Small intestine (tissue), 7 donors: ENCODE measurements around the gene PIGS. TPM values are rescaled to one million over a fixed set of nuclear protein-coding genes. Genes with fewer than 3 reads are reported as not detected.
"Not testable (repeated sequence)": the region's sequence is repeated elsewhere in the genome, so short reads cannot be mapped to it uniquely, and the experiment has no call there.

Source experiments
- DNase-seq, 2 donors: peaks; one replicate each; pipeline versions ENCODE4 v3.0.0 to v3.0.0-alpha.2; 2013
- FAIRE-seq: peaks from 2 replicates; lab custom pipeline; 2012; peaks lifted over from hg19 to GRCh38; lab: Jason Lieb, UNC
- H3K27ac ChIP-seq, 3 donors: one replicate each; pipeline ENCODE4 v1.5.1; 2013; ENCODE audit warnings: low read length in 2 of 3, mild to moderate bottlenecking in 2 of 3, control low read depth in 1 of 3, inconsistent platforms in 1 of 3, low read depth in 1 of 3, moderate library complexity in 1 of 3
- H3K27me3 ChIP-seq, 3 donors: one replicate each; pipeline ENCODE4 v1.6.1; 2013; ENCODE audit warnings: low read length in 3 of 3, inconsistent platforms in 1 of 3; ENCODE audit not compliant: control insufficient read depth in 3 of 3, insufficient read depth in 3 of 3
- H3K36me3 ChIP-seq, 3 donors: one replicate each; pipeline ENCODE4 v1.6.1; 2013; ENCODE audit warnings: low read length in 3 of 3, inconsistent platforms in 1 of 3, low read depth in 1 of 3, mild to moderate bottlenecking in 1 of 3, moderate library complexity in 1 of 3; ENCODE audit not compliant: control insufficient read depth in 3 of 3, insufficient read depth in 2 of 3
- H3K4me1 ChIP-seq, 3 donors: one replicate each; pipeline ENCODE4 v1.6.1; 2013; ENCODE audit warnings: low read length in 2 of 3, inconsistent platforms in 1 of 3, low read depth in 1 of 3, mild to moderate bottlenecking in 1 of 3, moderate library complexity in 1 of 3; ENCODE audit not compliant: control insufficient read depth in 3 of 3, insufficient read depth in 2 of 3
- H3K4me3 ChIP-seq, 3 donors: one replicate each; pipeline ENCODE4 v1.5.1; 2013; ENCODE audit warnings: low read length in 3 of 3, control low read depth in 1 of 3, inconsistent platforms in 1 of 3, low read depth in 1 of 3, mild to moderate bottlenecking in 1 of 3, moderate library complexity in 1 of 3
- H3K9me3 ChIP-seq, 2 donors: one replicate each; pipeline ENCODE4 v1.6.1; 2013; ENCODE audit warnings: low read depth in 1 of 2, low read length in 1 of 2; ENCODE audit not compliant: control insufficient read depth in 2 of 2, insufficient read depth in 1 of 2
- whole genome bisulfite sequencing, 3 donors: extraction: QIAGEN DNeasy Blood & Tissue Kit; methylation state at CpG; one replicate each; pipeline ENCODE4 v1.1.7; 2013; 5-methylcytosine and 5-hydroxymethylcytosine counted together
- polyA plus RNA-seq, 4 donors: library from polyadenylated mRNA; stranded (reverse) in 3 of 4; unstranded in 1 of 4; fragments of 200-250 nt in 3 of 4; fragments of 120-200 nt in 1 of 4; gene quantifications; one replicate each; pipeline versions ENCODE4 v1.2.1 to v1.2.3, GENCODE V29; 2013
- donor health status: healthy with polysubstance abuse.
- donor health status: control.
- donor health status: control.
- donor health status: Bipolar disorder and iron deficiency.
- donor health status: healthy.

PIGS gene
- polyA plus RNA-seq, 4 donors = 24.8 to 131 (median 39.8) TPM

- Histone ChIP-seq H3K4me3 (no peak overlapping the region), H3K27me3 (peaks cover 0 to 2% (median 0%) of the 10 kb centered on the region in 3 donors), H3K4me1 (peaks cover 0 to 25% (median 1%) of the 10 kb centered on the region in 3 donors), H3K27ac (no peak overlapping the region), H3K36me3 (no peaks in the 10 kb centered on the region), H3K9me3 (no peaks in the 10 kb centered on the region)
- DNase-seq = no peak
- no peak for FAIRE-seq
- WGBS, 3 donors = 37 to 65% (median 38%) methylated on average over 2 of the region's 2 CpGs
These were observed 43.5 kb downstream of the PIGS start for GRCh38 chr17:28527859-28528258.

DNA sequence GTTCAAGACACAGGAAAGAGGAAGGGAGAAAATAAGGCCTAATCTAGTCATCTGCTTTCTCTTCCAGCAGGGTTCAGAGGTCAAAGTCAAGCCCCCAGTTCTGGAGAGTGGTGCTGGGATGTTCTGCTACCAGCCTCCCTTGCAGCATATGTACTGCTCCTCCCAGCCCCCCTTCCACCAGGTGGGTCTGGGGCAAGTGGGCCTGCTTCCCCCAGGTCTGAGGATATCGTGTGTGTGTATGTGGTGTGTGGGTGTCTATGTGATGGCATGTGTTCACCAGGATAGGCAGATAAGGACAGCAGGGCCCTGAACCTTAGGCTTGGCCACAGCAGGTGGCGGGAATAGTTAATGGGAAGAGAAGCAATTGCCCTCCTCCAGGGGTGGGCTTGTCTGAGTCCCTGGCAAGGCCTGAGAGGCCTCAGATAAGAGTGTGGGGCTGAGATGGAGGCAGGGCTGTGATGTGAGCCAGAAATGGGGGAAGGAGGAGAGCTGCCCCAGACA lies 44.1 kb downstream of the PIGS start:
- Histone ChIP-seq H3K36me3 (no peaks in the 10 kb centered on the region), H3K4me1 (peaks cover 0 to 25% (median 0%) of the 10 kb centered on the region in 3 donors), H3K9me3 (no peaks in the 10 kb centered on the region), H3K27me3 (peaks cover 0 to 2% (median 0%) of the 10 kb centered on the region in 3 donors), H3K4me3 (no peak overlapping the region), H3K27ac (no peak overlapping the region)
- DNase-seq (no peak), FAIRE-seq (no peak)
- 87 to 96% (median 90%) methylated on average over 2 of the region's 2 CpGs for WGBS, 3 donors

DNA sequence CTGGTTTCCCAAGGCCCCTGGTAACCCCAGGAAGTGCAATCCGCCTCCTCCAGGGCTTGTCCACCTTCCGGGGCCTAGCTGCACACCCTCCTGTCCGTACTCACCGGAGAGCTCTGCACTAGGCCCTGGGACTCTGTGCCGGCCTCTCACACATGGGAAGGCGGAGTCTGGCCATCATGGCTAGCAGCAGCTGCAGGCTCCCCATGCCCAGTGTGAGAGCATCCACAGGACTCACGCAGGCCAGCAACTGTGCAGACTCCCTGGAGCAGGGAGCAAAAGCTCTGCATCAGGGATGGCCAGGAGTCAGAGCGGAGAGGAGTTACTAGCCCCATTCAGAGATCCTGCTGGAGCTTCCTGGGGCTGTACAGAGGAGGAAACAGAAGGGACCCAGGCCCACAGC lies 44.9 kb downstream of the PIGS start:
- no peak overlapping the region for H3K27ac ChIP-seq
- H3K4me1 ChIP-seq = peaks cover 0 to 25% (median 0%) of the 10 kb centered on the region in 3 donors
- FAIRE-seq (no peak), DNase-seq (no peak)
- no peaks in the 10 kb centered on the region for H3K9me3 ChIP-seq
- 72 to 78% (median 74%) methylated on average over 8 of the region's 8 CpGs for WGBS, 3 donors
- H3K27me3 ChIP-seq = no peaks in the 10 kb centered on the region
- no peaks in the 10 kb centered on the region for H3K36me3 ChIP-seq
- H3K4me3 ChIP-seq = no peak overlapping the region

DNA sequence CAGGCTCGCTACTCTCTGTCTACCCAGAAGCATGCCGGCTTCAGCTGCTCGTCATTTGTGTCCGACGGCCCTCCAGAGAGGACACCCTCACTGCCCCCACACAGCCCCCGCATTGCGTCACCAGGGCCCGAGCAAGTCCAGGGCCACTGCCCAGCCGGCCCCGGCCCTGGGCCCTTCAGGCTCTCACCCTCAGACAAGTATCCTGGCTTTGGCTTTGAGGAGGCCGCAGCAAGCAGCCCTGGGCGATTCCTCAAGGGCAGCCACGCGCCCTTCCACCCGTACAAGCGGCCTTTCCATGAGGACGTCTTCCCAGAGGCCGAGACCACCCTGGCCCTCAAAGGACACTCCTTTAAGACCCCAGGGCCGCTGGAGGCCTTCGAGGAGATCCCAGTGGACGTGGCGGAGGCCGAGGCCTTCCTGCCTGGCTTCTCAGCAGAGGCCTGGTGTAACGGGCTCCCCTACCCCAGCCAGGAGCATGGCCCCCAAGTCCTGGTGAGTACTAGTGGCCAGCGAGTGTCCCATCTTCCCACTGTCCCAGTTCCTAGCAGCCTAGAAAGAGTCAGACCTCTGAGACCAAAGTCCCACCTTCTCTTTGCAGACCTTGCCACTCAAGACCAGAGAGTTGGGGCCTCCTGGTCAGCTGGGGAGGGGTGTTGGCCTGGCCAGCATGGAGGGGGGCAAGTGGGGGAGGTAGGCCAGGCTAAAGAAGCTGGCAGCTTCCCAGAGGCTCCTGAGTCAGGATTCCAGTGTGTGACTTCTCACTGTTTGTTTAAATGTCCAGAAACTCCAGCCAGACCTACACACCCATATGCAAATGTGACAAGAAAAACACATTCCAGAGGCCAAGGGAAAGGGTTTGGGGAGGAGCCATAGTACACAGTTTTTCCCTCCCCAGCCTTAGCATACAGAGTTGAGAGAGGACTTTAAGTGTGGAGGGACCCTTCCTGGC lies 46.6 kb downstream of the PIGS start:
- no peaks in the 10 kb centered on the region for H3K27me3 ChIP-seq
- H3K4me3 ChIP-seq = no peak overlapping the region
- H3K36me3 ChIP-seq = no peaks in the 10 kb centered on the region
- 80 to 87% (median 81%) methylated on average over 25 of the region's 25 CpGs for WGBS, 3 donors
- DNase-seq (peak; percentile 64 to 78), FAIRE-seq (no peak)
- peaks cover 0 to 25% (median 0%) of the 10 kb centered on the region in 3 donors for H3K4me1 ChIP-seq
- peak overlapping the region in 1 of 3 donors; percentile 50 for H3K27ac ChIP-seq
- H3K9me3 ChIP-seq = no peaks in the 10 kb centered on the region

GRCh38 chr17:28523876-28524275 lies 47.4 kb downstream of the PIGS start:
- DNase-seq = no peak
- Histone ChIP-seq H3K9me3 (no peaks in the 10 kb centered on the region), H3K36me3 (no peaks in the 10 kb centered on the region), H3K4me1 (peaks cover 0 to 25% (median 0%) of the 10 kb centered on the region in 3 donors), H3K27me3 (no peaks in the 10 kb centered on the region), H3K4me3 (no peak overlapping the region), H3K27ac (no peak overlapping the region)
- WGBS, 3 donors = 79 to 89% (median 89%) methylated on average over 12 to 15 of the region's 15 CpGs
- no peak for FAIRE-seq

GRCh38 chr17:28523186-28523585 lies 48.1 kb downstream of the PIGS start:
- no peak for DNase-seq

GRCh38 chr17:28522281-28522680 lies 49.0 kb downstream of the PIGS start:
- not testable (repeated sequence) for H3K27ac ChIP-seq, H3K27me3 ChIP-seq, FAIRE-seq, DNase-seq, H3K36me3 ChIP-seq, H3K9me3 ChIP-seq, H3K4me3 ChIP-seq
- WGBS, 3 donors = 90 to 95% (median 94%) methylated on average over 4 of the region's 4 CpGs
- peaks cover 0 to 23% (median 0%) of the 10 kb centered on the region in 3 donors for H3K4me1 ChIP-seq

More at GRCh38 chr17:28523186-28523585, 48.1 kb downstream of the PIGS start:
- Histone ChIP-seq H3K27ac (no peak overlapping the region), H3K4me3 (no peak overlapping the region), H3K9me3 (no peaks in the 10 kb centered on the region), H3K27me3 (no peaks in the 10 kb centered on the region), H3K4me1 (peaks cover 0 to 25% (median 0%) of the 10 kb centered on the region in 3 donors), H3K36me3 (no peaks in the 10 kb centered on the region)
- FAIRE-seq = no peak
- 73 to 83% (median 80%) methylated on average over 6 of the region's 6 CpGs for WGBS, 3 donors

- no peak for DNase-seq
- no peak for FAIRE-seq
These were observed 49.8 kb downstream of the PIGS start for GRCh38 chr17:28521311-28522085.

More at GRCh38 chr17:28521311-28522085, 49.8 kb downstream of the PIGS start:
- no peak overlapping the region for H3K4me3 ChIP-seq
- no peaks in the 10 kb centered on the region for H3K36me3 ChIP-seq
- peaks cover 0 to 20% (median 0%) of the 10 kb centered on the region in 3 donors for H3K4me1 ChIP-seq
- 76 to 88% (median 88%) methylated on average over 21 of the region's 21 CpGs for WGBS, 3 donors
- peaks cover 0 to 4% of the 10 kb centered on the region in 2 donors for H3K9me3 ChIP-seq
- no peaks in the 10 kb centered on the region for H3K27me3 ChIP-seq
- H3K27ac ChIP-seq = no peak overlapping the region
